GM19035 (cell line): ENCODE data around the gene BCL10.

ENCODE experiments used
- ATAC-seq: cut with Tn5 transposase; IDR thresholded peaks from one replicate; pipeline ENCODE4 v1.9.1; 2021; ENCODE audit not compliant: unreplicated experiment

BCL10 gene

DNA sequence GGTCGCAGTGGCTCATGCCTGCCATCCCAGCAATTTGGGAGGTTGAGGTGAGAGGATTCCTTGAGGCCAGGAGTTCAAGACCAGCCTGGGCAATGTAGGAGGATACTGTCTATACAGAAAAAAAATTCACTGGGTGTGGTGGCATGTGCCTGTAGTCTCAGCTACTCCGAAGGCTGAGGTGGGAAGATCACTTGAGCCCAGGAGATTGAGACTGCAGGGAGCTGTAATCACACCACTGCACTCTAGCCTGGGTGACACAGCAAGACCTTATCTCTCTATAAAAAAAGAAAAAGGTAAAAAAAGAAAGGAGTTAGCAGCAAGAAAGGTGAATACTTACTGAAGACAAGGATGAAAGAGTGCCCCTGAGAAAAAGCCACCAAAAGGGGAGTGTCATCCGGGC is 23.7 kb upstream of the BCL10 start:
- no peak for ATAC-seq

DNA sequence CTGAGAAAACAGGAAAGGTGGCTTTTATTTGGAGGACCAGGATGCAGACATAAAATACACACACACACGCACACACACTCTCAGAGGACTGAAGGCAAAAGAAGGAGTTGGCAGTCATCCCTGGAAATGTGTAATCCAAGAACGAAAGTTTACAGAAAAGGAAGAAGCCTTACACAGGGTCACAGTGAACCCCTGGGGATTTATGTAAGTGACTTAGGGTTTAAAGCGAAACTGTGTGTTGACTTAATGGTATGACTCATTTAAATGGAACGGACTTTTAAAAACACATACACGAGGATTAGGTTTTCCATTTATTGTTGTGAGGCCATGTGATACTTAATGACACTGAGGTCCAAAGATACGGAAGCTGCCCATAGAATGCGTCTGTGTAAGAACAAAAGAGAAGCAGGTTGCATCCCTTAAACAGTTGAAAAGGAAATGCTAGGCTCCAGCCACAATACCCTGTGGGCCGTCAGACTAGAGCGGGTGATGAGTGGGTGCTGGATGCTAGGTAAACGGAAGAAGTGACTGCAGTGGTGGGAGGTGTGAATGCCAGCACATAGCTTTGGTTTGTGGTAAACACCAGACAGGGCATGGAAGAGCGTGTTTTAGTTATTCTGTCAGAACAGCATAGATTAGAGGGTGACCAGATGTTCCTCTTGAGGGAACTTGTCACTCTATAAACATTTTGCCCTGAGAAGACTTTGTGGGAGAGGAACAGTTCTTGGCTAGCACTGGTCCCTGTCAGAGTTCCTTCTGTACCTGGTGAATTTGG is 21.6 kb upstream of the BCL10 start:
- peak; percentile 95 for ATAC-seq

DNA sequence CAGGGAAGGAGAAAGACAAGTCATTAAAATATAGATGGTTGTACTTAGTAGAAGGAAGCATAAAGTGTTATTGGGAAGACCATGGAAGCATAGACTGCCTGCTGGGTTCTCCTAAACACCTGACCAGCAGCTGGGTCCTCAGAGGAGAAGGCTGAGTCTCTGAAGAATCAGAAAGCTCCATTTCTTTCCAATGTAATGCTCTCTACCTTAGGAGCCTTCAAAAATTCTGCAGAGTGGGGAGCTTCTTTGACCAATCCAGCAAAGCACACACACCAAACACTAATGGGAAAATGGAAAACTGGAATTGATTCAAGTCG is 21.1 kb upstream of the BCL10 start:
- ATAC-seq = no peak

DNA sequence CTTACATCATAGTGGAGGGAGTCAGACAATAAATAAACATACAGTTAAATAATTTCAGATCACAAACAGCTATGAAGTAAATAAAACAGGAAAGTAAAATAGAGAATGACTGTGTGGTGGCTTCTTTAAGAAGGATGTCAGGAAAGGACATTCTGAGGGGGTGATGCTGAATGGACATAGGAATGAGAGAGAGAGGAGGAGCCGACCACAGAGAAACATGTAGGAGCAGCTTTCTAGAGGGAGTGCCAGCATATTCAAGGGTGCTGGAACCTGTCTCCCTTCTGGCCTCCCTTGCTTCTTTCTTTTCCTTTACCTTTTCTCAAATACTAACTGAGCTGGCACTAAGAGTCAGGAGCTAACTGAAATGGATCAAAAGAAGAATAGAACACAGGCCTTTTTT is 20.5 kb upstream of the BCL10 start:
- no peak for ATAC-seq

DNA sequence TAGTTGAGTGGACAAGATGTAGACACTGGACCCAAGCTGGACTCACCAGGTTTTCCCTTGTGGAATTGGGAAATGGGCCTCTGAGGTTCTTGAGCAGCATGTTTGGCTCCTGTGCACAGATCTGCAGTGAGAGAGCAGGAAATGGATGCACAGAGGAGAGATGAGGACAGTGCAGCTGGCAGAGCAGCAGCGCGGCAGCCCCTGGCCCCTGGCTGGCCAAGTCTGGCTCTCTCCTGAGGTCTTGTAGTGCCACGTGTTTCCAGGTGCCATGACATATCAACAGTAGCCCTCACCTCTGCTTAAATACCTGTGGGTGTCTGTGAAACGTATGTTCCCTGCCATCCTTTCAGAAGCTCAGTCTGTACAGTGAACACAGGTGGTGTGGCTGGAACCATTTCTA is 19.2 kb upstream of the BCL10 start:
- no peak for ATAC-seq

DNA sequence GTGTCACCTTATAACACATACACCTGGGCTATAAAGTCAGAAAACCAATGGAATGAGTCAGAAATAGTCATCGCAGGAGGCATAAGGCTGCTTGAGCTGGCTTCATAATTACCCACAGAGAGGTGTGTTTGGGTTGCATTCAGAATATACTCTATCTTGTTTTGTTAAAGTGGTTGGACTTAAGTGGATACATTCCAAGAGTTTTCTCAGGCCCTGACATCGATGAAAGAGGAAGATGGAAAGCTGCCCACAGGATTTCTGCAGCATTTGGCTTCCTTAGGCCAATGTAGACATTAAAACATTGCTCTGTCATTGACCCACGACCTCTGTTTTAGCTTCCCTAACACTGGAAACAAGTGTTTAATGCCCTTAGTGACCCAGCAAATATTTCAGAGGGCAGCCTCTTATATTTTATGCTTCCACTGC is 18.6 kb upstream of the BCL10 start:
- no peak for ATAC-seq

DNA sequence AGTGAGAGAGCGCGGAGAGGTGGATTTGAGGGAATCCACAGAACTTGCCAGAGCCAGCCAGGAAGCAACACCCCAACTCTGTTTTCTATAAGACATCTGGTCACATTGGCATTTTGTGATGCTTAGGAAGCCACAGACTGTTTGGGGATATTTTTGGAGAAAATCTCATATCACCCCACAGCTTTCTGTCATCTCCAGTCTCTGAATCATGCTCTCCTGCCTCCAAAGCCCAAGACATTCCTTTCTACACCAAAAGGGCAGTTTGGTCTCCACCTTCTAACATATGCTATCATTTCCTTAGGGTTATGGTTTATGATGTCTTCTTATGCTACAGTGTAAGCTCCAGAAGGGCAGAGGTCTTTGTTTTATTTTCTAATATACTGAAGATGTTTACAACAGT is 14.4 kb upstream of the BCL10 start:
- no peak for ATAC-seq

DNA sequence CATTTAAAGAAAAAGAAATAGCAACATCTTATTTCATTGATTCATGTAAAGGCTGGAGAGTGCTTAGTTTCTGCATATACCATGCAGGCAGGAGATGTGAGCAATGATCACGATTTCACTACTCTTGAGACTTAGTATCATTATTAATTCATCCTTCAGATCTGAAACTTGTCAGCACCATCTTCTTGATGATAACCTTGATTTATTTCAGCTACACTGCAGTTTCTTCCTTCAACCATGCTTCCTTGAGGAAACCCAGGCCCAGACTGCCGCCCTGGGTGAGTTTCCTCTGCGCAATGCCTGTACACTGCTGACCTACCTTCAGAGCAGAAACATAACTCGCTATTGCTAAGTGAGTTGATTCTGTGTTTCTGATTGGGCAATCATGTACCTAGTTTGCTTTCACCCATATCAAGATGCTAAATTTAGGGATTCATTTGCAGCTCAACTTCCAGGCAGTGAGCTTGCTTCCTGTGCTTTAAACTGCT is 13.5 kb upstream of the BCL10 start:
- no peak for ATAC-seq

DNA sequence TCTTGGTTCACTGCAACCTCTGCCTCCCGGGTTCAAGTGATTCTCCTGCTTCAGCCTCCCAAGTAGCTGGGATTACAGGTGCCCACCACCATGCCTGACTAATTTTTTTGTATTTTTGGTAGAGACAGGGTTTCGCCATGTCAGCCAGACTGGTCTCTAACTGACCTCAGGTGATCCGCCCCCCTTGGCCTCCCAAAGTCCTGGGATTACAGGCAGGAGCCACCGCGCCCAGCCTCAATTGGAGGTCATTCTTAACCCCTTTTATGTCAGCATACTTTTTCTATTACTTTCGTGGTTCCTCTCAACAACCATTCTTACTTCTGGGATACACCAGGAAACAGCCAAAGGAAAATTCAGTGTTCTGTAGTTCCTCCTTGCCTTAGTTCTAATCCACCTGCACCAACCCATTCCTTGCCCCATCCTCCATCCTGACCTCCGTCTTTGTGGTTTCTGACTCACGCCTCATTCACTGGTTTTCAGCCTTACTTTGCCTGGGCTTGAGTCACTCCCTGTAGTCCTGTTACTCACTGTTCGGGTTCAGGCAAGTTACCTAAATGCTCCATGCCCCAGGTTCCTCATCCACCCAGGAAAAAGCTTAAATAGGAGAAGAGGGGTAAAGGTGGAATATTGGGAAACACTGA is 12.9 kb upstream of the BCL10 start:
- ATAC-seq = no peak

DNA sequence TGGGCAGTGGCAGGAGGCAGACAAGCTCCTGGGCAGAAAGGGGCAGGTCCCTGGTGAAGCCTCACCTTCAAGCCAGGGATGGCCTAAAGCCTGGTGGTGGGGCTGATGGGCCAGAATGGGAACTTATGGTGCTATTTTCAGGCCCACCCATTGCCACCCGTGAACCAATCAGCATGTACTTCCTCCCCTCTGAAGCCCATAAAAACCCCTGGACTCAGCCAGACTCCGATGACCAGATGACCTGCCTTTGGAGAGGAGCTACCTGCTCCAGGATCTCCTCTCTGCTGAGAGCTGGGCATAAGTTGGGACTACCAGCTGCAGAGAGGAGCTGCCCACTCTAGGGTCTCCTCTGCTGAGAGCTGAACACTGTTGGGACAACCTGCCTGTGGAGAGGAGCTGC is 7.8 kb upstream of the BCL10 start:
- no peak for ATAC-seq

DNA sequence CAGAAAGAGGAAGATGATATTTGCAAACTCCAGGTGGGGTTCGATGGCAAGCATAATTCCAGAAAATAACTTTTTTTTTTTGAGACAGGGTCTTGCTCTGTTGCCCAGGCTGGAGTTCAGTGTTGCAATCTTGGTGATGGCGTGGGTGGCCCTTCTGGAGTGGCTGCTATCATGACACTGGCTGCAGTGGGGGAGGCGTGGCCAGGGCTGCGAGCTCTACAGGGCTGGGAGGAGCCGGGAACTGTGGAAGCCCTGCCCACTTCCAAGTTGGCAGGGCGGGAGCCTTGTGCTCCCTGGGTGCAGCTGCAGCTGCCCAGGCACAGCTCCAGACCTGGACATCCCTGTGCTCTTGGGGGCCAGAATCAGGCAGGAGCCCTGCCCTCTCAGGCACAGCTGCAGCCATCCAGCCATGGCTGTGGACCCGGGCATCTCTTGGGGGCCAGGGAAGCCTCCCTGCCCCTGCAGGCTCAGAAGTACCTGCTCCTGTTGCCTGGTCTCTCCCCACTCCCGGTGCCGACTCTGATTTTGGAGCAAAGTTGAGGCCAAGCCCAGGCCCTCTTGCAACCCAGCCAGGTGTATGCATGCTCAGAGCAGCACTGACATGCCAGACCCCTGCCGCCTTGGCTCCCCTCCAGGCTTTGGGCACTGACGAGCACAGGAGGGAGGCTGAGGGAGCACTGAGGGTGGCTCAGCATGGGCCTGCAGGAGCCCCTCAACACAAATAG is 7.2 kb upstream of the BCL10 start:
- ATAC-seq = no peak

DNA sequence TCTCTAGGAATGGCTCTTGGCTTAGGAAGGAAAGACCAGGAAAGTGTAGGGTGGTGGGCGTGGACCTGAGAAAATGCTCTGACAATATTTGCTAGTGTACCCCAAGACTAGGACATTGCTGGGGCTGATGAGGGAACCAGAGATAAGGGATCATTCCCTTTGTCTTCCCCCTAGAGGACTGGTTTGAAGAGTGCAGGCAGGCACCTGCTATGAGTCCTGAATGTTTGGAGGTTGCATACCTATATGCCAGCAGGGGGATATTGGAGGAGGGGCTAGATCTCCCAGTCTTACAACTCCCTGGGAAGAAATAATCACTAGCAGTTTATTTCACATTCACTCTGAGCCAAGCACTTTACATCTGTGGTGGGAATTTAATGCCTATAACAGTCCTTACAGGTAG is 6.0 kb upstream of the BCL10 start:
- no peak for ATAC-seq

DNA sequence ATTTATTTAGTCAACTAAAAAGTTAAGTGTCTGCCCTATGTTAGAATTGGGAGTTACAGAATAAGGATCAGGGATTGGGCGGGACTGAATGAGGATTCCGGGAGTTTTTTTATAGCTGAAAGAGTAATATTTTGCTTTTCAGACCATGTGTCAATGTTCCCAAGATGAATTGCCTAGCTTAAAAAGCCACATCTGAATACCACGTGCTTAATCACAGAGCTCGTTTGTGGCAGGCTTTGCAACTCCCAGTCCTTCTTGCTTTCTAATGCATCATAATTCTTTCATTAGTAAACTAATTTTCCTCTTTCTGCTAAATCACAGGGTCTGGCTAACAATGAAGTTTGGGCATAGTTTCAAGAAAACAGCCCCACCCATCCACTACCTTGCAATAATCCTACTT is 4.2 kb upstream of the BCL10 start:
- no peak for ATAC-seq

DNA sequence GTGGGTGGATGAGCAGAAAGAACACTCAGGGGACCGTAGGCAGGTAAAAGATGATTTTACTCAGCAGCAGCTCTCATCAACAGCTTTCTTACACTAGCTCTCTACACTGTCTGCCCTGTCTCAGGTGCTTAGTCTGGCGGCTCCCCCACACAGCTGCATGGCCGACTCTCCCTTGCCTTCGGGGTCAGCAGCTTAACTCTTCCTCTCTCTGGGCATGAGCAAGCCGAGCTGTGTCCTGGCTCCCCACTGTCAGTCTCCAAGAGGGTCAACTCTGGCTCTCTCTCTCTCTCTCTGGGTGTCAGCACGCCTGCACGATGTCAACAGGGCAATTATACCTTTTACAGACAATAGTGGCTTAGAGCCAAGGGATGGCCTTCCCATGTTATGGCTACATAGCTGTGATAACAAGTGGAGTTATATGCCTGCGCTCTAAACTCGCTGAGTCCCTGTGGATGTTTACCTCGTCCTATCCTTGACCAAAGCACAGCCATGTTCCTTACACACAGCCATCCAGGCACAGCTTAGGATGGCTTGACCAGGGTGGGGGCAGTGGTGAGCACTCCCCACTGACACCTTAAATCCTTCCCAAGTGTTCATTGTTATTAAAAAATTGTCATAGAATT is 3.1 kb upstream of the BCL10 start:
- no peak for ATAC-seq

DNA sequence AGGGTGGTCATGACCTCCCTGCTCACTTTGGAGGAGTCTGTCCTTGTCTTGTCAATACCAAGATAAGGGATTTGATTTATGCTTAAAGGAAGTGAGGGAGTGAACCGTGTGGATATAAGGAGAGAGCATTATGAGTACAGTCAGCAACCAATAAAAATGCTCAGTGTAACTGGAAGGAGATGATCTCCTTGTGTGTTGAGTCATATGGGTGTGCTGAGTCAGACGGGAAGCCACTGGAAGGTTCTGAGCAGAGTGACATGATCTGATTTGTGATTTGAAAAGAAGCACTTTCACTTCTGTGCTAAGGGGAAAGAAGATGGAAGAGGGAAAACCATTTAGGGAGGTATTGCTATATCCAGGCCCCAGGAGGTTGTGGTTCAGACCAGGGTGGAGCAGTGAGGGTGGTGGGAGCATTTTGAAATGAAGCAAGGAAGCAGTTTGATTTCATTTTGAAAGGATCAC is 2.5 kb upstream of the BCL10 start:
- ATAC-seq = no peak

DNA sequence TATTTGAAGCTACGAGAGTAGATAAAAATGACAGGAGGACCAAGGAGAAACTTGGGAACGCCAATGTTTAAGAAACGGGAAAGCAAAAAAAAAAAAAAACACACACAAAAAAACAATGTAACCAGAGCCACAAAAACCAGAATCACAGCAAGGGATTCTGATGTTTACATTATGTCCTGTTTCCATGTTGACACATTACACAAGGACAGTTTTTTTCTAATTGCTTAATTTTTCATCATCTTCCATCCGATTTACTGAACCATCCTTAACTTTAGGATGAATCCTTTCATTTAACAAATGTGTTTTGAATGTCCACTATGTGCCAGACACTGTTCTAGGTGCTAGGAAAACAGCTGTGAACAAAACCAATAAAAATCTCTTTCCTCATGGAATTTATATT is 1.4 kb upstream of the BCL10 start:
- no peak for ATAC-seq

DNA sequence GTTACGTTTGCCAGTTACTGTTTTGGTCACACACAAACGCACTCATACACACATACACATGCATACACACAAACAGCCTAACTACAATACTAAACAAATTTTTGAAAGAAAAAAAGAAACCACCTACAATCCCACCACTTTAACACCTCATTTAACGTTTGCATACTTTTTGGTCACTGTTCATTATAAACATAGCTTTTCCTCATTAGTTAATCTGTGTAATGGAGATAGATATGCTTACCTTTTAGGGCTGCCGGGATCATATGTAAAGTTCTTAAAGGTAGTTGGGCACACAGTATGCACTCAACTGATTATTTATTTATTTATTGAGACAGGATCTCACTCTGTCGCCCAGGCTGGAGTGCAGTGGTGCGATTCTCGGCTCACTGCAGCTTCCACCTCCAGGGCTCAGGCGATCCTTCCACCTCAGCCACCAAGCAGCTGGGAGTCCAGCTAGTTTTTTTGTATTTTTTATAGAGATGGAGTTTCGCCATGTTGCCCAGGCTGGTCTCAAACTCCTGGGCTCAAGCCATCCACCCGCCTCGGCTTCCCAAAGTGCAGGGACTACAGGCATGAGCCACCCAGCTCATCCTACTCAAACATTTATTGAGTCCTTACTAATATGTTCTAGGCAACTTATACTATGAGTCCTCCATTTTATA is 677 bp upstream of the BCL10 start:
- no peak for ATAC-seq

DNA sequence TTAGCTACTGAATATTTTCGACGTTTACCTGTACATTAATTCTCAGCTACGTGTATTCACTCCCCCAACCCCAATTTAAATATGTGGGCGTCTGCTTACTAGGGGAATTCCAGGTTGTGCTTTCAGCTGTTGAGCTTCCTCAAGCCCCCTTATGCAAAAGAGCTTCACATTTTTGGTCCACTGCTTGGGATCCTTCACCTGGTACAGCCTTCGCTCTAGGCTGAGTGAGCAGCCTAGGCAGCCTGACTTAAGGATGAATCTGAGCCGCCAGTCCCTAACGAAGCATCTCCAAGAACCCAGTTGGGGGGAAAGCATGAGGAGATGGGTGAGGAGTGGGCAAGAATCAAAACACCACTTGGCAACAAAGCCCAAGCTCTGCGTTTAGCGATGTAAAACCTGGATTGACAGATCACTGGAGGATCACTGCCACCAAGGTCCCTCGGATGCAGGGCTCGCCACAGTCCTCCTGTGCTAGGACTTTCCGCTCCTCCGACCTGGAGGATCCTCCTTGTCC is 674 bp downstream of the BCL10 start:
- ATAC-seq = no peak

DNA sequence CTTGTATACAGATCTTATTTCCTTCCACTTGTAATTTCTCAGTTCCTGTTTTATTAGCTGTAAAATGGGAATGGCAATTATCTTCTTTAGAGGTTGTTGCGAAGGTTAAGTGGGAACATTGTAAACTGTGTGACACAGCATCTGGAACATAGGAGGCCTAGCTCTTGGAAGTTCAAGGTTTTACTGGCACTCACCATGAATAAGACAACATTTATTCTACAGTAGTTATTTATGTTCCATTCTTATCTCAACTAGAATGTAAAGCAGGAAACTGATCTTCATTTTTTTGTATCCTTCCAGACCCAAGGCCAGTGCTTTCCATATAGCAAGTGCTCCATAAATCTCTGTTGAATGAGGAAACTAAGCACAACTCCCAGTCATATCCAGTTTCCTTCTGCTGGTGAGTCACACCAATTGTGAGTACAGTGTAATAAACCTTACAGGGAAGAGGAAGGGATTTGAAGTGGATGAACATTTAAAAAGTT is 1.4 kb downstream of the BCL10 start:
- no peak for ATAC-seq

DNA sequence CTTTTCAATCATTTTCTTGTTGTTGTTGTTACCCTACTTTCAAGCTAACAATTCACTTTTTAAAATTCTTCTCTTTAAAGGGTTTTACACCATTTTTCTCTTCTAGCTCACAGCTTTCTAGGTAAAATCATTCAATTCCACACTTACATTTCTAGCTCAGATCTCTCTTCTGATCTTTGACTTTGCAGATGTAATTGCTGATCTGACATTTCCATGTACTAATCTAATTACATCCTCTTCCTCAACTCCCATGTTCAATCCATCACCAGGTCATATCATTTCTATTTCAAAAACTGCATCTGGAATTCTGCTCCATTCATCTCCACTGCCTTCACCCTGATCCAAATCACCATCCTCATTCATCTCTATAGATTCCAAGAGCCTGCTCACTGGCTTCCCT is 3.0 kb downstream of the BCL10 start:
- no peak for ATAC-seq
